Type B pancreatic cell (in vitro differentiated cells): ENCODE measurements around the gene MOB3C. TPM values are rescaled to one million over a fixed set of nuclear protein-coding genes. Genes with fewer than 3 reads are reported as not detected.

Experiments used
- DNase-seq: peaks from one replicate; pipeline ENCODE4 v3.0.0; 2021; ENCODE audit warnings: mixed read lengths; ENCODE audit not compliant: unreplicated experiment; ENCODE audit errors: extremely low spot score
- H3K27ac Mint-ChIP-seq: 2 replicates; pipeline ENCODE4 v1.8.0; 2021; ENCODE audit warnings: mild to moderate bottlenecking, mixed read lengths
- H3K27me3 Mint-ChIP-seq: 2 replicates; pipeline ENCODE4 v1.8.0; 2021; ENCODE audit warnings: mixed read lengths
- H3K36me3 Mint-ChIP-seq: 2 replicates; pipeline ENCODE4 v1.8.0; 2021; ENCODE audit warnings: mixed read lengths
- H3K4me1 Mint-ChIP-seq: one replicate; pipeline ENCODE4 v1.8.0; 2021; ENCODE audit warnings: mixed read lengths; ENCODE audit not compliant: unreplicated experiment
- H3K4me3 Mint-ChIP-seq: 2 replicates; pipeline ENCODE4 v1.8.0; 2021; ENCODE audit warnings: mild to moderate bottlenecking, mixed read lengths
- H3K9me3 Mint-ChIP-seq: 2 replicates; pipeline ENCODE4 v1.8.0; 2021; ENCODE audit warnings: mixed read lengths
- total RNA-seq: library from RNA; stranded (reverse); gene quantifications from 2 replicates; pipeline ENCODE4 v1.2.1, GENCODE V29; 2021; ENCODE audit warnings: low replicate concordance
- TF ChIP-seq, protein P1 (sequence below): fragments of 200-600 bp; sonication (generic); conservative IDR thresholded peaks from 2 replicates; pipeline ENCODE4 v1.5.0; 2021; ENCODE audit warnings: antibody characterized with exemption, mild to moderate bottlenecking

The MOB3C gene
- total RNA-seq, 1 donor from 2014 or later = 6.8 TPM

DNA sequence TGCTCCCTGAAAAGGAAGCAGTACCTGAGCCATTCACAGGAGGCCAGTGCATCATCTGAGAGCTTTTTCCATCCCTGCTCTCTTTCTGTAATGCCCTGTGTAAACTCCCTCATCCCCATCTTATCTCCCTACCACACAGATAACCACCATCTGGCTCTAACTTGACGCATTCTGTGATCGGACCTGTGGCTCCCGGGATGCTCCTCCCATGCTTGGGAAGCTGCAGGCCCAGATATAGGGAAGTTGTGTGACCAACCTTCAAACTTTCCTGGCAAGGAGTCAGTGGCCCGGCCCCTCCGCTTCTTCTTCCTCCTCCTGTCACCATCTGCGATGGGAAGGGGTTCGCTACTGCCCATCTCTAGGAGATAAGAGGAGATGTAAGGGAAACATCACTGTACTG is 33.6 kb downstream of the MOB3C start:
- no peaks in the 10 kb centered on the region for H3K9me3 Mint-ChIP-seq

DNA sequence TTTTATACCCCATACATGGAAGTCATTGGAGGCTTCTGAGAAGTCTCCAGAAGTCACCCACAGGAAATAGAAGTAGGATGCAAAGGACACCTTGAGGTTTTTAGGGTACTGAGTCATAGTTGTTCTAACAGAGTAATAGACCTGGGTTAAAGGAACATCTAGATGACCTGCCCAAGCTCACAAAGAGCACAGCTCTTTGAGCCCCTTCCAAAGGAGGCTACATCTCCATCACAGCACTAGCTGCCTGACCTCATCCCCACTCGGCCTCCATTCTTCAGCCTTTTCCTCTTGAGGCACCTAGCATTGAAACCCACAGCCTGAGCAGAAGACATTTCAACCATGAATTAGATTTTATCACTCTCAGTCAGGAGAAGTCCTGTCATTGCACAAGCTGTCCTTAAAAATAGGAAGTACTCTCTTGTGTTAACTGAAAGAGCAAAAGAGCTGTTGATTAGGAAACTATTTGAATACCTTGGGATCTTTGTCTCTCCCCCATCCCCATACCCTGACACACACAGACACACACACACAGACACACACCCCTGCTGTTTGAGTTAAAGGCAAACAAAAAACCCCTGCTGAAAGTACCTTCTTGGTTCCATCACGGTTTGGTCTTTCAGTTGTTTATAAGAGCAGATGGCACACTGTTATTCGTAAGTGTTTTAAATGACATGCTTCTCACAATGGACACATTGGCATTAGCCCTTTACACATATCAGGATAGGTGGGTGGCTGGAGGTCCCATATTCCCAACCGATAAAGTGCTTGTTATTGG is 34.7 kb downstream of the MOB3C start:
- Mint-ChIP-seq H3K27ac (no peak overlapping the region), H3K9me3 (no peaks in the 10 kb centered on the region)

More for the DNA sequence above, 33.6 kb downstream of the MOB3C start:
- Mint-ChIP-seq H3K27ac (no peak overlapping the region), H3K4me1 (no peaks in the 10 kb centered on the region), H3K27me3 (no peaks in the 10 kb centered on the region), H3K36me3 (peaks cover 21% of the 10 kb centered on the region), H3K4me3 (no peak overlapping the region)
- no peak for DNase-seq
- TF ChIP-seq, protein P1, sequence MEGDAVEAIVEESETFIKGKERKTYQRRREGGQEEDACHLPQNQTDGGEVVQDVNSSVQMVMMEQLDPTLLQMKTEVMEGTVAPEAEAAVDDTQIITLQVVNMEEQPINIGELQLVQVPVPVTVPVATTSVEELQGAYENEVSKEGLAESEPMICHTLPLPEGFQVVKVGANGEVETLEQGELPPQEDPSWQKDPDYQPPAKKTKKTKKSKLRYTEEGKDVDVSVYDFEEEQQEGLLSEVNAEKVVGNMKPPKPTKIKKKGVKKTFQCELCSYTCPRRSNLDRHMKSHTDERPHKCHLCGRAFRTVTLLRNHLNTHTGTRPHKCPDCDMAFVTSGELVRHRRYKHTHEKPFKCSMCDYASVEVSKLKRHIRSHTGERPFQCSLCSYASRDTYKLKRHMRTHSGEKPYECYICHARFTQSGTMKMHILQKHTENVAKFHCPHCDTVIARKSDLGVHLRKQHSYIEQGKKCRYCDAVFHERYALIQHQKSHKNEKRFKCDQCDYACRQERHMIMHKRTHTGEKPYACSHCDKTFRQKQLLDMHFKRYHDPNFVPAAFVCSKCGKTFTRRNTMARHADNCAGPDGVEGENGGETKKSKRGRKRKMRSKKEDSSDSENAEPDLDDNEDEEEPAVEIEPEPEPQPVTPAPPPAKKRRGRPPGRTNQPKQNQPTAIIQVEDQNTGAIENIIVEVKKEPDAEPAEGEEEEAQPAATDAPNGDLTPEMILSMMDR = no peak

DNA sequence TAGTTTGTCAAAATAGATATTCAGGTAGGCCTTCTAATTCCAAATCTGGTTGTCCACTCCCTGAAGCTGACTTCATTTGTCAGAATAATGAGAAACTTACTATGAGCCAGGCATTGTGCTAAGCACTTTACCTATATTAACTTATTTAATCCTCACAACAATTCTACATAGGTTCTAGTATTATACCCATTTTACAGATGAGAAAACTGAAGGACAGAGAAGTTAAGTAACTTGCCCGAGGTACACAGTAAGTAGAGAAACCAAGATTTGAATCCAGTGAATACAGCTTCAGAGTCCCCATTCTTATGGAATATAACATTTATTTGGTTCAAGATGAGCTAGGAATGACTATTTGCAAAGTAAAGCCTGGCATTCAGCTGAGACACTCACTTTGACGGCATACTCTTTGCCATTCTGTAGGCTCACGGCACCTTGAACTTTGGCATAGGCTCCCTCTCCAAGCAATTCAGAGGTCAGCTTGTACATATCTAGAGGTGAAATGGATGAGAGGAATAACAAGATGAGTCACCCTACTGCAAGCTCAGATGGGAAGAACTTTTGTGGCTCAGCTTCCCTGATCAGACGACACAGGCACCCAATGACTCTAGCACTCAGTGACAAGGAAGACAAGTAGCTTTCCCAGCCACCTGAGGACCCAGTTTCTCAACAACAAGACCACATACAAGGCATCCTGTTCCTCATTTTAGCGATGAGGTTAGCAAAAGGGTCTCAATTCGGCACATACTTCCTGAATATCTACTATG is 36.3 kb downstream of the MOB3C start:
- DNase-seq = no peak
- Mint-ChIP-seq H3K9me3 (no peaks in the 10 kb centered on the region), H3K27me3 (no peaks in the 10 kb centered on the region), H3K4me3 (no peak overlapping the region), H3K27ac (no peak overlapping the region), H3K4me1 (peaks cover 14% of the 10 kb centered on the region), H3K36me3 (peaks cover 22% of the 10 kb centered on the region)
- TF ChIP-seq, protein P1 = no peak

More for the DNA sequence above, 34.7 kb downstream of the MOB3C start:
- no peak overlapping the region for H3K4me3 Mint-ChIP-seq
- no peak for DNase-seq
- H3K4me1 Mint-ChIP-seq = no peaks in the 10 kb centered on the region
- H3K27me3 Mint-ChIP-seq = no peaks in the 10 kb centered on the region
- TF ChIP-seq, protein P1 = no peak
- peaks cover 22% of the 10 kb centered on the region for H3K36me3 Mint-ChIP-seq

DNA sequence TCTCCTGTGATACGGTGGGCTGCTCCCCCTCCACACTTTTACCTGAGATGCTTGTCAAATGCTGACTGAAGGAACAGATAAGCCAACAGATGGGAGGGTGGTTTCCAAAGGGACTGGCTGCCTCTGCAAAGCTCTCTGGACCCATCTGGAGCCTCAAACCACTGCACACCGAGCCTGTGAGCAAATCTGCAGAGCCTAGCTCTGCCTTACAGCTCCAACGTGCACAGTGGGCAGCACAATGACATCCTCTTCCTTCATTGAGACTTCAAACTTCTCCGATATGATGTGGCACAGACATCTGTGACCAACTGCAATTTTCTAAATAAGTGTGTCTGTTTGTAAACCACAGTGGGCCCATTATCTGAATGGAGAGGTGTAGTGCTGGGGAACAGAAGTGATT is 38.9 kb downstream of the MOB3C start:
- no peak for DNase-seq
- Mint-ChIP-seq H3K27me3 (no peaks in the 10 kb centered on the region), H3K27ac (no peak overlapping the region), H3K4me1 (peaks cover 18% of the 10 kb centered on the region), H3K36me3 (peaks cover 22% of the 10 kb centered on the region), H3K9me3 (no peaks in the 10 kb centered on the region), H3K4me3 (no peak overlapping the region)
- TF ChIP-seq, protein P1 = no peak

- no peak overlapping the region for H3K27ac Mint-ChIP-seq
- peaks cover 18% of the 10 kb centered on the region for H3K4me1 Mint-ChIP-seq
Measured at GRCh38 chr1:46576596-46576995, 40.0 kb downstream of the MOB3C start.

More at GRCh38 chr1:46576596-46576995, 40.0 kb downstream of the MOB3C start:
- TF ChIP-seq, protein P1 = no peak
- no peak for DNase-seq
- no peaks in the 10 kb centered on the region for H3K9me3 Mint-ChIP-seq
- H3K4me3 Mint-ChIP-seq = no peak overlapping the region
- peaks cover 11% of the 10 kb centered on the region for H3K36me3 Mint-ChIP-seq
- no peaks in the 10 kb centered on the region for H3K27me3 Mint-ChIP-seq
